NK-92 (cell line): ENCODE data around the gene STK17A.

Source experiments
- DNase-seq: peaks from one replicate; lab custom pipeline; 2025; ENCODE audit not compliant: unreplicated experiment; lab: John Stamatoyannopoulos, UW

STK17A gene

DNA sequence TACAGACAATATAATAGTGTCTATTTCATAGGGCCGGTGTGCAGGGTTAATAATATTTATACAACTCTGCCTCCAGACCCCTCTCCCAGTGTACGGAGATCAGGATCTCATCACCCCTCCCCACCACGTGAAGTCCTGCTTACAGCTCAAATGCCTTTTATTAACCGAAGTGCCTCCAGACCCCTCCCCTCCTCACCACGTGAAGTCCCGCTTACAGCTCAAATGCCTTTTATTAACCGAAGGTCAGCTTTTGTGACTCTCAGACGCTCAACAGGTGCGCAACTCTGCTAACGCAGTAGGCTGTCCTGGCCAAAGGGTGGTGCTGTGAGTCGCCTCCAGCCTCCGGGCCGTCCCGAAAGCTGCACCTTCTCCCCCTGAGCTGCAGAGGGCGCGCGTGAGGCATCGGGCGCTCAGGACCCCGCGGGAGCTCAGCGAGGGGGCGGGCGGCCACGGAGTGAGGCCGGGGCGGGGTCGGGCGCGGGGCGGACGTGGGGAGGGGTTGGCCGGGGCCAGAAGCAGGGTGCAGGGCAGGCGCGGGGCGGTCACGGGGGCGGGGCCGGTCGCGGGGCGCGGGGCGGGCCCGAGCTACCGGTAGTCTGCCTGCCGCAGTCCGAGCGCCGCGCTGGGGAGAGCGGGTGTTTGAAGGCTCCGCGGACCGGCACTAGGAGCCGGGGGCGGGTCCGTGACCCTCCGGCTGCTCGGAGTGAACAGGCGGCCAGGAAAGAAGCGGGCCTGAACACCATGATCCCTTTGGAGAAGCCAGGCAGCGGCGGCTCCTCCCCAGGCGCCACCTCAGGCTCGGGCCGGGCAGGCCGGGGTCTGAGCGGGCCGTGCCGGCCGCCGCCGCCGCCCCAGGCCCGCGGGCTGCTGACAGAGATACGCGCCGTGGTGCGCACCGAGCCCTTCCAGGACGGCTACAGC lies at the start of gene STK17A:
STK17A (plus strand) TSS at position 606 of the 921 bp plus-strand sequence; CDS start at position 742, 136 bp downstream.
- DNase-seq = peak; percentile 46

DNA sequence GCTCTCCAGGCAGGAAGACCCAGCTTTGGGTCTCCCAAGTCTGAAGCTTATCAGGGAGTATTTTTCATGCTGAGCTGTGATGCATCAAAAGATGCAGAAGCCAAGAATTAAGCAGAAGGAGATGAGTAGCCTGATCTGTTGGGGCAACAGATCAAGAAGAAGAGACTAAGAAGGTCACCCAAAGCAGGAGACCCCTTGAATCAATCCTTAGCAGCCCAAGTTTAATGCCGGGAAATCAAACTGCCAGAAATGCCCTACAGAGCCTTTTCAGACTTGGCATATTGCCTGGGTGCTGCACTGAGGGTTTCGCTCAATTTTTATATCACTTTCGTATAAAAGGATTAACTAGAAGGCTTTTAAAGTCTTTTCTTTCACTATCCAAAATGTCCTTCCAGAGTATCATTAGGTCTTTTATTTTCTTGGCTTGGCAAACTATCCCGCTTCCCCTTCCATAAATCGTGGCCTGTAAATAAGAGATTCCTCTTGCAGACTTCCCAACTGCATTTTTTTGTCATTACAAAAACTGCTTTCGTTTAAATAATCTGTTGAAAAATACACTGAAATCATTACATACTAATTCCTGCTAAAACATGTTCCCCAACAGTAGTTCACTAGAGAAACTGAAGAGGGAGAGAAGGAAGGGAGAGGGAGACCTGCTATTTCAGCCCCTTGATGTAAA lies 49.0 kb upstream of the STK17A start:
- no peak for DNase-seq

DNA sequence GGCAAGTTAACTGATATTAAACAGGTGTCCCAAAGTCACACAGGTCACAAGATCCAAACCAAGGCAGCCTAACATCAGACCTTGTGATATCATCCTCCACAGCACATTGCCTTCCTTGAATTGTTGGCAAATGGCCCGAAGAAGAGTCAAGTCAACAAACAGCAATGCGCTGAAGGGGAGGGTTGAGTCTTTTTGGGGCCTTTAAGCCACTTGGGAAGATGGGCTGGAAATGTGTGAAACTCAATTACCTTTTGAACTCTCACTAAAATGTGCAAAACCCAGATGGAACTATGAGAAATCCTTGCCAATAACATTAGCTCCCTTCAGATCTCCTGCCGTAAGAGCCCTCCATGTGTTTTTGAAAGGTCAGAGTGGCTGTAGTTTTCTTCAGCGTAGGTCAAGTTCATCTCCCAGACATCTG lies 47.9 kb upstream of the STK17A start:
- DNase-seq = no peak

DNA sequence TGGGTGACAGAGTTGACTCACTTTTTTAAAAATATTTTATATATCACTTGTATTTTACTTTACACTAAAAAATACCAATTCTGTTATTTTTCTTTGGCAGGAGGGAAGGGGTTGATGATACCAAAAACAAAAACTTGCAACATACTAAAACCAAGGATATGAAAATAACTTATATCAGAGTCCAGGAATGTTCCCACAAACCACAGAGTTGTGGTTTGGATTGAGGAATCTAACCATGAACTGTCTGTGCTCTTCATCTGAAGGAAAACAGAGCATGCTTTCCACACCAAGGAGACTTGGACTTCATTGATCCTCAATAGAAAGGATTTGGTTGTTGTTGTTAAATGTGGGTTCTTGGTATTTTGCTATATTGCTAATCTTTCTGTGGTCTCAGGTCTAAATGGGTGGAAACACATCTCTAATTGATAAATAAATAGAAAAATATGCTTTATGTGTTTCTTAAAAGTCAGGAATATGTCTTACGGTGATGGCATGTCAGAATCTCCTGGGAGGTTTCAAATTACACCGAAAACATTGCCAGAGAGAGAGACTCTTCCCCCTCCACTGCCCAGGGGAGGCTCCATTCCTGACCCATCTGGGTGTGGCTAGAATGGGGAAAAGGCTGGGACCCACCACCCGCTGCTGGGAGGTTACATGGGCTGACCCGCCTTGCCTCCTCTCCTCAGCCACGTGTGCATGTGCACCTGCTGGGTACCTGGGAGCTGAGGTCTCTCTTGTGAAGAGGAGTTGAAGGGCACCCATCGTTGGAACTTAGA lies 46.9 kb upstream of the STK17A start:
- no peak for DNase-seq

DNA sequence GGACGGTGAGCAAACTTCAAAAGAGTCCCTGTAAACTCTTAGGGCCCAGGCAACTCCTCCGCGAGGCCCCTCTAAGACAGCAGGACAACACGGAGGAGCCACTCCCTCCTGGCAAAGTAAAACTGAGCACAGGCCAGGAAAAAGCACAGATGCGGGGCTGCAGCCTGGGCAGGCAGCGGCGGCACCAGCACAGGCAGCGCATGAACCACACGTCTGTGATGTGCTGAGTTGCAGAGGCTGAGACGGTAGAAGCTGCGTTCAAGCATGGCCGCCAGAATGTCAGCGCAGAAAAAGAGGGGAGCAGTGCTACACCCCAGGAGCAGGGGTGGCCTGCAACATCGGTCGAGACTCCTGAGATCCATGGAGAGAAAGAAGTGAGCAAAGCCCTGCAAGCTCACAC lies 46.1 kb upstream of the STK17A start:
- DNase-seq = no peak

DNA sequence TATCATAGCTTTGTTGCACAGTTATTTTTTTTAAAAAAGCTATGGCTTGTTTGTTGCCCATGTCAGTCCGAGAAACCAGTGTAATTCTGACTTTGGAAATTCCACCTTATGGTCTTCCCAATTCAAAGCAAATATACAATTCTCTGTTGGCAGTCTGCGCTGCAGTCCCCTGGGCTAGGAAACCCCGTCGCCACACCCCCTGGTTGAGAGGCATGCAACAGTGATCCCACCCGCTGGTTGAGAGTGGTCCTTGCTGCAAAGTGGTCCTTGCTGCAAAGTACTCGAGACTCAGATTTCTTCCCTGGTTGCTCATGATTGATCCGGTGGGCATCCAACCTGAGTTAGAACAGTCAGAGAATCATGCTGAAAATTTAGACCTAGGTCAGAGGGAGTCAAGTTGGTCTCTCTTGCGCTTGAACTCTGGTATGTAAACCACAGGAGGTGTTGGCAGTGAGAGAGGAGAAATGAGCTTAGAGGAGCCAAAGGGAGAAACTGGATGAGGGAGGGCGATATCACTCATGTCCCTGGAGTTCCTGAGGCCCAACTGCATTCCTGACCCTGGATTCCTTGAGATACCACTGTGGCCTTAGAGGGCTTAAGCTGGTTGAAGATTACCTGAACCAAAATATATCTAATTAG lies 45.0 kb upstream of the STK17A start:
- DNase-seq = no peak

DNA sequence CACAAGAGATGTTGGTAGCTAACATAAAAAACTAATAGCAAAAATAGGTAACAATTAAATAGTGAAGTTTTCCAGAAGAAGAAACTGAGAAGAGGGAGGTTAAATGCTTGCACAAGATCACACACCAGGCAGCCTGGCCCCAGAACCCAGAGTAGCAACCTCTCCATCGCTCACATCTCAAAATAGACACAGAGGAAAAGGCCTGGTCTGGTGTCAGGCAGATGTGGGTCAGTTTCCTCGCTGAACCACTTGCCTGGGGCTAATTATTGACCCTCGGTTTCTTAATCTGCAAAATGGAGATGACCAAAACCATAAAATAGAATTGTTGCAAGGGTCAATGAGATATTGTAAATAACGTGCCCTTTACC lies 44.5 kb upstream of the STK17A start:
- no peak for DNase-seq

DNA sequence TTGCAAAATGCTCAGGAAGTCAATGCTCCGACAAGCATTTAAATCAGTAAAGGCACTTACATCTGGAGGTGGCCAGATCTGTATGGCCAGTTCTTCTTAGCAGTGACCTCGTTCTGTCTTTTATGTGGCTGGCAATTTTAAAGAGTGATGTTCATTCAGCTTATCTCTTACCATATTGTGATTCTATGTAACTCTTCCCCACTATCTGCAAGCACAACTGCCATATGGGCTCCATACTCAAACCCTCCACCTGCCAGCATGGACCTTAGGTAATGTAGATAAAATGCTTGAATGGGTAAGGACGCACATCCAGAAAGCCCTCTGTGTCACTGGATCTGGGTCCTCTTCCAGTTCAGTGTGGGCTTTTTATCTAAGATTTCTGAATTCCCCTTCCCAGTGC lies 42.4 kb upstream of the STK17A start:
- no peak for DNase-seq

DNA sequence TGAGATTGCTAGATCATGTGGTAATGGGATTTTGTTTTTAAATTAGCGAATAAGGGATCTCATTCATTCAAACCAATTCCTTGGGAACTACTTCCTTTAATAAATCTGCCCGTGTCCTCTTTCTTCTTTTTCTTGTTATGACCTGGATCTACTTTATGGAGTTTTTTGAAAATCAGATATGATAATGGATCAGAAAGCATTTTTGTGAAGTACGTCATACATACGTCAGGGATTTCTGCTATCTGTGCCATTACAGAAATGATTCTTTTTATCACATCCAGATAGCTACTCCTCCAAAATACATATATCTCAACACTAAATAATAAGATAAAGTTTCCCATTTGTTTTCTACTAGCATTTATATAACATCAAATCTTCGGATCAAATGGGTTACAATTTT lies 40.2 kb upstream of the STK17A start:
- no peak for DNase-seq

DNA sequence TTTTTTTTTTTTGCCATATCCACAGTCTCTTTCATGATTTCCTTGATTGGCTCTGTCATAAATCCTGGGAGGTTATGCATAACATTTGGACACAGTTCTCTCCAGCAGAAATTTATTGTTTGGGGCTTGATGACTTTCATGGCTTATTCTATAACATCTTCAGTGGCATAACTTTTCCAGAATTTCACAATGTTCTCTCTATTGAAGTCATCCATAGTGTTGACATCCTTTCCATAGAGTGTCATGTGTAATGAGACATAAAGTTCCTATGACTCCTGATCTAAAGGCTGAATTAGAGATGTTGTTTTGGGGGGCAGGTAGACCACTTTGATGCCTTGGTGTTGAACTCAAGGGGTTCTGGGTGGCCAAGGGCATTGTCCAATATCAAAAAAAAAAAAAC lies 36.7 kb upstream of the STK17A start:
- DNase-seq = no peak

DNA sequence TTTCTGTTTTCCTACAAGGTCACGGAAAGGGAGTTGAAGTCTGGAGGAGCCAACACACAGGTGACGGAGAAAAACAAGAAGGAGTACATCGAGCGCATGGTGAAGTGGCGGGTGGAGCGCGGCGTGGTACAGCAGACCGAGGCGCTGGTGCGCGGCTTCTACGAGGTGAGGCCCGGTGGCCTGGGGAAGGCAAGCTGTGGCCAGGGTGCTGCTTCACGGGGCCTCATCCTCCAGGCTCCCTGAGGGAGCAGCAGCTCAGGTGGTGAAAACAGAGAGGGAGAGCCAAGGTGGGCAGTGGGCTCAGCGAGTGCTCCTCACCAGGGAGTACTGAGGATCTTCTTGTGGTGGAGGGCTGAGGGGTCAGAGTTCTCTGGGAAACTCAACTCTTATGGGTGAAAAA lies 32.5 kb upstream of the STK17A start:
- DNase-seq = no peak

DNA sequence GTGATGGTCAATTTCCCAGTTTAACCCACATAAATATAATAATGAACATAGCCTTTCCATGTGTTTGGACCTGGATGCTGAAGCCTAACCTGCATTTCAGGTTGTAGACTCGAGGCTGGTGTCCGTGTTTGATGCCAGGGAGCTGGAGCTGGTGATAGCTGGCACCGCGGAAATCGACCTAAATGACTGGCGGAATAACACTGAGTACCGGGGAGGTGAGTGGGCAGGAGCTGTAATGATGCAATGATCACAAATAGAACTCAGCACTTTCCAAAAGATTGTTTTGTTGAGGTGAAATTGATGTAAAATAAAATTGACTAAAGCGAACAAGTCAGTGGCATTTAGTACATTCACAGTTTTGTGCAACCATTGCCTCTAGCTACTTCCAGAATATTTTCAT lies 30.8 kb upstream of the STK17A start:
- no peak for DNase-seq

DNA sequence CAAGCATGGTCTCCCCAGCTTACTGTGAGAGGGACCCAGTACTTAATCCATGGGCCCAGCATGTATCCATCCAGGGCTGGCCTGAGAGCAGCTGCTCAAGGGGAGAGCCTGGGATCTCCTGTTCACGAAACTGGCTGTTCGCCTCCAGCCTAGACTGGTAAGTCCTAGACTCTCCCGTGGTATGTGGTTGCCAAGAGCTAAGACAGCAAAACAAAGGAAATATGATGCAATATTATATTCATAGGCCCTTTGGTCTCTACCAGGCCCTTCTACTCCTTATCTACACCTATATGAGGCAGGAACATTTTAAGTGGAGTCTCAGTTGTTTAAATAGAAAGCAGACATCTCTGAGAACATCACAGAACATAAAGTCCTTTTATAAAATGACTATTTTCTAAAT lies 28.9 kb upstream of the STK17A start:
- DNase-seq = no peak

DNA sequence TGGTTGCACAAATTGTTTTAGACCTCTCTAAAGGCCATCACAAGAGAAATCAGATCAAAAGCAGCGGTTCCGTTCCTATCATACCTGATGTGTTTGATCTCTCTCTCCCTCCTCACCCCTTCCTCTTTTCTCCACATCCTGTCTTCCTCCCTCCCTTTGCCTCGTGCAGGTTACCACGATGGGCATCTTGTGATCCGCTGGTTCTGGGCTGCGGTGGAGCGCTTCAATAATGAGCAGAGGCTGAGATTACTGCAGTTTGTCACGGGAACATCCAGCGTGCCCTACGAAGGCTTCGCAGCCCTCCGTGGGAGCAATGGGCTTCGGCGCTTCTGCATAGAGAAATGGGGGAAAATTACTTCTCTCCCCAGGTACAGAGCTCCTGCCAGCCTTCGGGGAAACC lies 28.5 kb upstream of the STK17A start:
- DNase-seq = no peak

DNA sequence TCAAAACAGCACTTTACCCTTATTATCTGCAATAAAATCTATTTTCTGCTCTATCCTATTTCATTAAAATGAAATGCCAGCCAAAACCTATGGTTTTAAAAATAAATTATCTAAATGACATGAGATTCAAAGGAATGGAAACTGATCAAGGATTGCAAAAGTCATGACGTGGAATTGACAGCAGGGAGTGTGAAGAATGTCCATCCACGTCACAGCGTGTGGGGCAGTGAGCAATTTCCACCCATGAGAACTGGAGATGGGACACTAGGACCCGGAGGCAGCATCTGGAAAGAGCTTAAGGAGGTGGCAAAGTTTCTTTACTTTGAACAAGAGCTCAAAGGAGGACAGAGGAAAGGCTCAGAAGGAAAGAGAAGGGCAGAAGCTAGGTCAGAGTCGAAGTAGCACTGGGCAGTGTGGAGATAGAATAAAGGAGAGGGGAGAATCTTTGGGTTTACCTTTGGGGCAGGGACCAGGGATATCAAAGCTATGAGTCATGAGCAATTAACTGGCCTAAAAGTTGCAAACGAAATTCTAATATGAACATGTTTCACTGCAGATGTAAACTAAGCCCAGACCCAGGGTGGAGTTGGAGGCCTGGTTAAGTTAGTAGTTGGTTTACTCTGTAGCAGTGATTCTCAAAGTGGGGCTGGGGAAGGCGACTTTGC lies 24.9 kb upstream of the STK17A start:
- DNase-seq = no peak

DNA sequence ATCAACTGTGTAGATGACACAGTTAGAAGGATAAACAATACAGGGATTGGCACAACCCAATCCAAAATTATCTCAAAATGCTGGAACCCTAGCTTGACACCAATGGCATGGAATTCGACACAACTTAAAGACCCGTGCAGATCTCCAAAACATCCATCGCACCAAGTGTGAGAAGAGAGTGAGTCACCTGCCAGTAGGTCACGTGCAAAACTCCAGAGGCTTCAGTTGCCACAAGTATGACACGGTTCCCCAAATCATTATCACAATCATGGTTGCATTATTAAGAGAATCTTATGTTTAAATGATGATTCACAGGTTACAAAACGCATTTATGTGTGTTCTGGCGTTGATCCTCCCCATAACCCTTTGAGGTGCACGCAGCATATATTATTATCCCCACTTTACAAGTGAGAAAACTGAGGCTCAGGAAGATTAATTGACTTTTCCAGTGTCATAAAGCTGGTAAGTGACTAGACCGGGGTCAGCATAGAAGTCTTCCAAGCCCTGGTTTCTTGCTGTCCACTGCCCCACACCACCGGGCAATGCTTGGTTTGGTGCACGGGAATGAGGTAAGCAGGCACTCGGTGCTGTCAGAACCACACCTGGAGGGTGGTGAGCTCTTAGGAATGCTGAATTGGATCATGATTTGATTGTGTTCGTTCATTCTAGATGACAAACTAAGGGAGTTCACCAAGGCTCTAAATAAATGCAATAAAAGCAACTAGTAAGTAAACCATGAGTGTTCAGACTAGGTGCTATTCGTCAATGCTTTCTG lies 23.6 kb upstream of the STK17A start:
- no peak for DNase-seq

DNA sequence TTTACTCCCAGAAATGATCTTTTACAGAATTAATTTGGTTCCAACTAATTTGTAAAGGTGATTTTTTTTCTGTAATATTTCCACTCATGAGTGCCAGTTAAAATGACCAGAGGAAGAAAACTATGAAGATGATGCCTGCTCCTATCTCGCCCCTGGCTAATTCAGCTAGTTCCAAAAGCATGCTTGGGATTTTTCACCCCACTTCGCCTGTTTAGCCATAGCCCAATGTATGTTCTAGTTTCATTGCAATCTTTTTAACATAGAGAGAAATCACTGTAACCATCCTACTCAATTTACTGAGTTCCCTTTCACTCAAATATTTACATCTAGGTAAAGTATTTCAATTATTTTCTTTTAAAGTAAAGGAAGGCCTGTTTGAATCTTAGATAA lies 23.0 kb upstream of the STK17A start:
- no peak for DNase-seq

DNA sequence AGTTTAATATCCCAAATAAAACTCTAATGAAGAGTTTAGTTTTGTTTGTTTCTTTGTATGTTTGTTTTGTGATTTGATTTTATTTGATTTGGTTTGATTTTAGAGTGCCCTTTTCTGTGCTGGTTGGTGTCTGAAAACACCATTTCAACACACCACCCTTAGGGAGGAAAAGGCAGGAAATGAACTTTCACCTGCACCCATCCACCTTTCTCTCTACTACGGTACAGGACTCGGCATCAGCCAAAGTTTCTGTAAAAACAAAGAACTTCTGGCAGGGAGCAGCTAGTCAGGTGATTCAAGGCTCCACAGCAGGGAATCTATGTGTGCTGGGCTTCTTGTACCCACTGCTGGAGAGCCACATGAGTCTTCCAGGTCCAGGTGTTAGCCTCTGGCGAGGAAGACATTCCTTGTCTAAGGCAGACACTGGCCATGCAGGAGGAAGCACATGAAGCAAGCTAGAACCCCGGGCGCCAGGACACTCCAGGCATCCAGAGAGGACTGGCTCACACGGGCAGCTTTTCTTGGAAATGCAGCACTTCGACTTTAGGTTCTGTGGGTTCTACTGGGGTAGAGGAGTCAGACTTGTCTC lies 22.1 kb upstream of the STK17A start:
- no peak for DNase-seq

DNA sequence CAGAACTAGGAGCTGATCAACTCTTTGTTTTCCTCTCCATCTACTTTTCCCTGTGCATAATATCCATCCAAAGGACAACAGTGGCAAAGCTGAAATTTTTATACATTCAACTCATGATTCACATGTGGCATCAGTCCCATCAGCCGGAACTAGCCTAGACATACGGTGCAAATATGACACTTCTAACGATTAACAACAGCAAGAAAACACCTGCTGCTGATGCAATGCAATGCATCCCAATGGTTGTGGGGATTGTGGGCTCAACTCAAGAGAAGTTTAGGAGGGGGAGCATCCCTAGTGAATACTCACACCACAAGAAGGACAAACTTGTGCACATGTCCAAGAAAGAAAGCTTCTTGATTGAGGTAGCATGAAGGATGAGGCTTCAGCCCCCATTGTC lies 20.5 kb upstream of the STK17A start:
- no peak for DNase-seq

DNA sequence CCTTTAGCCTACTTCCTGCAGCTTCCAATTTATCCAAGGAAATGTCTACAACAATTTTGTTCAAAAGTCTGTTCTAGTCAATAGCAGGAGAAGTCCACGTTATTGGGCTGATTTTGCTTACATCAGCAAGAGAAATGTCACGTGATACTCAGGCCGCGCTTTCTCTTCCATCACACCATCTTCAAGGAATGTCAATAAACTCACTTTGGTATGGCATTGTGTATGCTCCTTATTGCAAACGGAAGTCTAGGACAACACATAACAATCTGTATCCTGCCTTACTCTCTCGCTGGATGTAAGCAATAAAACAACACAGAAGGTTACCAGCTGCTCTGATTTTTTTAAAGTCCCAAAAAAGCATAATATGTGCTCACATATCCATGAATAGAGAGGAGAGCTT lies 17.1 kb upstream of the STK17A start:
- DNase-seq = no peak
